Renal pelvis (tissue), 3 donors: Measurements from ENCODE around the gene MTMR11. TPM values are rescaled to one million over a fixed set of nuclear protein-coding genes. Genes with fewer than 3 reads are reported as not detected.

Source experiments
- polyA plus RNA-seq, 3 donors: library from polyadenylated mRNA; unstranded; fragments of 120-200 nt; gene quantifications; one replicate each; pipeline ENCODE4 v1.2.1, GENCODE V29; 2013; ENCODE audit not compliant: insufficient read length in 3 of 3

Gene MTMR11
- polyA plus RNA-seq, 3 donors = 26.7 to 35.8 (median 31.0) TPM

Other genes starting within 250 kb of the MTMR11 start
- 1 to 10 TPM; 1.9 to 2.5 (median 2.0) TPM for gene FCGR1A, start 154.2 kb downstream of the MTMR11 start, polyA plus RNA-seq
- gene BOLA1, start 37.3 kb downstream of the MTMR11 start, polyA plus RNA-seq = 10 to 100 TPM; 22.0 to 29.8 (median 27.7) TPM
- gene SV2A, start 19.0 kb downstream of the MTMR11 start, polyA plus RNA-seq = 1 to 10 TPM; 7.5 to 8.2 (median 8.2) TPM
- gene SF3B4, start 9.1 kb downstream of the MTMR11 start, polyA plus RNA-seq = 10 to 100 TPM; 76.5 to 89.7 (median 82.8) TPM
- 10 to 100 TPM; 15.3 to 22.7 (median 17.8) TPM for gene OTUD7B, start 73.8 kb upstream of the MTMR11 start, polyA plus RNA-seq
- 10 to 100 TPM; 62.5 to 77.8 (median 66.7) TPM for gene VPS45, start 130.9 kb upstream of the MTMR11 start, polyA plus RNA-seq
- gene PLEKHO1, start 213.0 kb upstream of the MTMR11 start, polyA plus RNA-seq = 10 to 100 TPM; 45.4 to 59.3 (median 59.0) TPM